Chondrocyte (in vitro differentiated cells): Measurements from ENCODE around the gene SLC29A3. TPM values are rescaled to one million over a fixed set of nuclear protein-coding genes. Genes with fewer than 3 reads are reported as not detected.
"Not testable (repeated sequence)": the region's sequence is repeated elsewhere in the genome, so short reads cannot be mapped to it uniquely, and the experiment has no call there.

Experiments
- DNase-seq: peaks from one replicate; pipeline ENCODE4 v3.0.0; 2021; ENCODE audit warnings: mixed read lengths, low spot score
- H3K27ac Mint-ChIP-seq: one replicate; pipeline ENCODE4 v1.8.0; 2021; ENCODE audit warnings: mild to moderate bottlenecking, moderate library complexity, mixed read lengths; ENCODE audit not compliant: unreplicated experiment
- H3K27me3 Mint-ChIP-seq: 2 replicates; pipeline ENCODE4 v1.8.0; 2021; ENCODE audit warnings: low read depth, mixed read lengths
- H3K36me3 Mint-ChIP-seq: 2 replicates; pipeline ENCODE4 v1.8.0; 2021; ENCODE audit warnings: low read depth, mixed read lengths
- H3K4me1 Mint-ChIP-seq: 2 replicates; pipeline ENCODE4 v1.8.0; 2021; ENCODE audit warnings: low read depth, mild to moderate bottlenecking, mixed read lengths
- H3K4me3 Mint-ChIP-seq: one replicate; pipeline ENCODE4 v1.8.0; 2021; ENCODE audit warnings: mild to moderate bottlenecking, moderate library complexity, mixed read lengths; ENCODE audit not compliant: unreplicated experiment
- H3K9me3 Mint-ChIP-seq: 2 replicates; pipeline ENCODE4 v1.8.0; 2021; ENCODE audit warnings: low read depth, mixed read lengths
- CTCF ChIP-seq: fragments of 200-600 bp; sonication (generic); IDR thresholded peaks from 2 replicates; pipeline ENCODE4 v1.5.0; 2021; ENCODE audit warnings: antibody characterized with exemption, mild to moderate bottlenecking, moderate library complexity
- total RNA-seq: library from RNA; stranded (reverse); gene quantifications from 3 replicates; pipeline ENCODE4 v1.2.1, GENCODE V29; 2021

The SLC29A3 gene
- total RNA-seq, 1 donor from 2014 or later: 3.8 TPM

GRCh38 chr10:71354776-71355175 lies 35.7 kb downstream of the SLC29A3 start:
- H3K27ac Mint-ChIP-seq: no peak overlapping the region
- no peak for TF ChIP-seq CTCF

GRCh38 chr10:71355886-71356285 lies 36.8 kb downstream of the SLC29A3 start:
- Mint-ChIP-seq H3K36me3 (peaks cover 3% of the 10 kb centered on the region), H3K9me3 (no peaks in the 10 kb centered on the region), H3K4me3 (no peak overlapping the region), H3K27me3 (no peaks in the 10 kb centered on the region), H3K27ac (no peak overlapping the region), H3K4me1 (peaks cover 10% of the 10 kb centered on the region)
- no peak for TF ChIP-seq CTCF
- no peak for DNase-seq

More at GRCh38 chr10:71354776-71355175, 35.7 kb downstream of the SLC29A3 start:
- H3K9me3 Mint-ChIP-seq: no peaks in the 10 kb centered on the region
- H3K36me3 Mint-ChIP-seq: peaks cover 3% of the 10 kb centered on the region
- H3K27me3 Mint-ChIP-seq: no peaks in the 10 kb centered on the region
- H3K4me3 Mint-ChIP-seq: no peak overlapping the region
- no peak for DNase-seq
- H3K4me1 Mint-ChIP-seq: peaks cover 10% of the 10 kb centered on the region

- Mint-ChIP-seq H3K27me3 (no peaks in the 10 kb centered on the region), H3K4me1 (peaks cover 10% of the 10 kb centered on the region), H3K36me3 (peaks cover 3% of the 10 kb centered on the region), H3K27ac (no peak overlapping the region), H3K9me3 (no peaks in the 10 kb centered on the region), H3K4me3 (no peak overlapping the region)
- no peak for DNase-seq
- TF ChIP-seq CTCF: no peak
Measured at GRCh38 chr10:71357792-71358265, 38.8 kb downstream of the SLC29A3 start.

- Mint-ChIP-seq H3K9me3 (no peaks in the 10 kb centered on the region), H3K27ac (no peak overlapping the region), H3K27me3 (no peaks in the 10 kb centered on the region), H3K36me3 (peaks cover 3% of the 10 kb centered on the region), H3K4me3 (no peak overlapping the region), H3K4me1 (peaks cover 10% of the 10 kb centered on the region)
- no peak for TF ChIP-seq CTCF
- no peak for DNase-seq
Measured at GRCh38 chr10:71358277-71358676, 39.2 kb downstream of the SLC29A3 start.

GRCh38 chr10:71358906-71359305 lies 39.8 kb downstream of the SLC29A3 start:
- not testable (repeated sequence) for H3K4me1 Mint-ChIP-seq, H3K27ac Mint-ChIP-seq, H3K4me3 Mint-ChIP-seq, DNase-seq, H3K9me3 Mint-ChIP-seq, H3K36me3 Mint-ChIP-seq, H3K27me3 Mint-ChIP-seq

GRCh38 chr10:71359364-71360046 lies 40.4 kb downstream of the SLC29A3 start:
- H3K27me3 Mint-ChIP-seq: no peaks in the 10 kb centered on the region
- peaks cover 13% of the 10 kb centered on the region for H3K4me1 Mint-ChIP-seq
- H3K4me3 Mint-ChIP-seq: no peak overlapping the region
- H3K36me3 Mint-ChIP-seq: peaks cover 3% of the 10 kb centered on the region
- no peak for TF ChIP-seq CTCF
- no peak overlapping the region for H3K27ac Mint-ChIP-seq
- no peak for DNase-seq
- H3K9me3 Mint-ChIP-seq: no peaks in the 10 kb centered on the region
